SK-N-MC (cell line): ENCODE measurements around the gene LCN15.

Source experiments
- EZH2 ChIP-seq: fragments of 200-600 bp; sonication (generic); IDR thresholded peaks from one replicate; pipeline ENCODE4 v1.6.1; 2017; ENCODE audit warnings: antibody characterized with exemption
- FOXP2 ChIP-seq: optimal IDR thresholded peaks from 2 replicates; pipeline ENCODE3; 2011; ENCODE audit warnings: mild to moderate bottlenecking, moderate library complexity; ENCODE audit not compliant: insufficient read depth; ENCODE audit errors: extremely low read length, control extremely low read depth
- POLR2AphosphoS5 ChIP-seq: IDR thresholded peaks from 2 replicates; pipeline ENCODE4 v1.6.1; 2012; ENCODE audit warnings: mild to moderate bottlenecking, low read depth, low read length, borderline replicate concordance

DNA sequence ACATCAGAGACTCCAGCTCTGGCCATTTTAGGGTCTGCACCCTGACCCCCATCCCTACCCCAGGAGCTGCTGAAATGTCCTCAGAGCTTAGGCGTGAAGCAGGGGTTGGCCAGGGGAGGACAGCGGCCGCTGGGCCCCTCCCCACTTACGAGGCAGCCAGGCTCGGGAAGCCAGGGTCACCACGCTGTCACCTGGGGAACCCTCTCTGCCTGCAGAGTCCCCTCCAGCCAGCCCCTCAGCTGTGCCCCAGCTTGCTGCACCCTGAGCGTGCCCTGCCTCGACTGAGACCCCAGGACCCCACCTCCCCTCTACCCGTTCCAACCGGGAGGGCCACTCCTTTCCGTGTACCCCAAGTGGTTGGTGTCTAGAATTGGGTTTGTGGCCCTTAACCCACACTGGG, 24.2 kb downstream of the LCN15 start:
- no peak for TF ChIP-seq EZH2
- TF ChIP-seq POLR2AphosphoS5: no peak
- no peak for TF ChIP-seq FOXP2
